Memory B cell (primary cell): ENCODE results near the gene CD48.
"Not testable (repeated sequence)": the region's sequence is repeated elsewhere in the genome, so short reads cannot be mapped to it uniquely, and the experiment has no call there.

Experiments
- ATAC-seq: fragments of 150-1000 bp; cut with Tn5 transposase; 2 replicates; pipeline ENCODE4 v1.10.0; 2021; ENCODE audit warnings: low read depth, mild to moderate bottlenecking, moderate library complexity
- DNase-seq, 2 donors: peaks; one replicate each; pipeline ENCODE4 v3.0.0; 2022; ENCODE audit warnings: low spot score in 2 of 2
- H3K27ac Mint-ChIP-seq: one replicate; pipeline ENCODE4 v1.8.0; 2022; ENCODE audit warnings: mild to moderate bottlenecking, moderate library complexity, mixed read lengths
- H3K27me3 Mint-ChIP-seq: one replicate; pipeline ENCODE4 v1.8.0; 2022; ENCODE audit warnings: mixed read lengths
- H3K36me3 Mint-ChIP-seq: one replicate; pipeline ENCODE4 v1.8.0; 2022; ENCODE audit warnings: mild to moderate bottlenecking, mixed read lengths
- H3K4me1 Mint-ChIP-seq: one replicate; pipeline ENCODE4 v1.8.0; 2022; ENCODE audit warnings: mixed read lengths
- H3K4me3 Mint-ChIP-seq: one replicate; pipeline ENCODE4 v1.8.0; 2022; ENCODE audit warnings: mild to moderate bottlenecking, moderate library complexity, mixed read lengths
- H3K9me3 Mint-ChIP-seq: one replicate; pipeline ENCODE4 v1.8.0; 2022; ENCODE audit warnings: mixed read lengths

The CD48 gene

DNA sequence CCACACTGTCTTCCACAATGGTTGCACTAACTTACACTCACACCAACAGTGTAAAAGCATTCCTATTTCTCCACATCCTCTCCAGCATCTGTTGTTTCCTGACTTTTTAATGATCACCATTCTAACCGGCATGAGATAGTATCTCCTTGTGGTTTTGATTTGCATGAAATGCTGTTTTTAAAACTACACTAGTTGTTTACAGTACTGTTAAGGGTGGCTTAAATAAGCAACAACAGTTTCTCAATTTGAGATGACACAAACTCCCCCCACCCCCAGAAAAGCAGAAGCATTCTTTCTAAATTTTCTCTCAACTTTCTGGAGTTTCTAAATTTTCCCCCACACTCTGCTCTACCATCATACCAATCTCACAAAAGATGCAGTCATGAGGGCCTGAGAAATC lies 20.4 kb upstream of the CD48 start:
- H3K27me3 Mint-ChIP-seq: no peaks in the 10 kb centered on the region
- peak overlapping the region; percentile 90 for H3K27ac Mint-ChIP-seq
- H3K9me3 Mint-ChIP-seq: peaks cover 7% of the 10 kb centered on the region
- no peak overlapping the region for H3K4me3 Mint-ChIP-seq
- DNase-seq: no peak
- peaks cover 23% of the 10 kb centered on the region for H3K4me1 Mint-ChIP-seq
- peaks cover 7% of the 10 kb centered on the region for H3K36me3 Mint-ChIP-seq
- ATAC-seq: no peak

GRCh38 chr1:160731564-160731963 lies 19.9 kb upstream of the CD48 start:
- not testable (repeated sequence) for H3K9me3 Mint-ChIP-seq, H3K27me3 Mint-ChIP-seq, ATAC-seq, H3K4me3 Mint-ChIP-seq, DNase-seq, H3K27ac Mint-ChIP-seq, H3K36me3 Mint-ChIP-seq
- H3K4me1 Mint-ChIP-seq: peaks cover 23% of the 10 kb centered on the region

DNA sequence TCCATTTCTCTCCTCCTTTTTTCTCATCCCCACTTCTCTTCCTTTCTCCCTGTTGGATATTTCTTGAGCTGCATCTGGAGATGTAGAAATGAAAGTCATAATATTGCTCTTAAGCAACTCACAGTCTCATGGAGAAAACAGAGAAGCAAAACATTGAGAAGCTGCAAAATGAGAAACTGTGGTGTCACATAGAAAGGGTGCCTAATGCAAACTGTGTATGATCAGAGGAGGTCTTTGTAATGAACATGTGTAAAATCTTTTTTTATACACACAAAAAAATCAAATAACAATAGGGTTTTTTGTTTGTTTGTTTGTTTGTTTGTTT lies 15.7 kb upstream of the CD48 start:
- ATAC-seq: no peak
- H3K27ac Mint-ChIP-seq: no peak overlapping the region
- peaks cover 7% of the 10 kb centered on the region for H3K4me1 Mint-ChIP-seq
- DNase-seq: no peak
- H3K9me3 Mint-ChIP-seq: no peaks in the 10 kb centered on the region
- no peak overlapping the region for H3K4me3 Mint-ChIP-seq
- H3K27me3 Mint-ChIP-seq: no peaks in the 10 kb centered on the region
- peaks cover 2% of the 10 kb centered on the region for H3K36me3 Mint-ChIP-seq

DNA sequence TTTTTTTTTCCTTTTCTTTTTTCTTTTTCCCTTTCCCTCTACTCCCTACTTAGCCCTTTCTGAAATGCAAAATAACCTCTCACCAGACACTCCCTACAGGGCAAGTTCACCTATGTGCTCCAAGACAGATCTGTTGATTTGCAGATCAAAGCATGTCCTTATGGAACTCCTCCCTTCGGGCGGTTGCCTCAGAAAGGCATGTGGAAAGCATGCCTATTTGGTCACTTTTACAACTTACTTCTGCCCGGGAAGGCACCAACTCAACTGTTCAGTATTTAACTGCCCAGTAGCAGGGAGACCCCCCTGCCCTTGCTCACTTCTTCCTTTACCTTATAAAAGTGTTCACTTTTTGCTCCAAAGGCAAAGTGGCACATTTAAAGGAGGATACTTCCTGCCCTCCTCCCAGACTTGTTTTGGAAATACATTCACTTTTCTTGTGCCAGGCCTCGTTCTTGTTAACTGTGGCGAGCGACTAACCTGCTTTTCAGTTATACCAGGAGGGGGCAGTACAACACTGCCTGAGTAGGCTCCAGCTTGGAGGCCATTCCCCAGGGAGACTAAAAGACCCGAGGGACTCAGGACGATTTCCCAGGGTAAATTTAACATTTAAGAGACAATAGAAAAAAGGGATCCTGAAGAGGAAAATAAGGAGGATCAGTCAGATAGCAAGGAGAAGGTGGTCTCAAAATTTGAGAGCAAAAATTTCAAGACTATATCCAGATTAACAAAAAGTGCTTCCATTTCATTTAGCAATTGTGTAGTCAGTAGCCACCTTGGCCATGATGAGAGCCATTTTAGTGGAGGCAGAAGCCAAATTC lies 15.1 kb upstream of the CD48 start:
- Mint-ChIP-seq H3K9me3 (no peaks in the 10 kb centered on the region), H3K27ac (no peak overlapping the region), H3K4me1 (peaks cover 6% of the 10 kb centered on the region), H3K36me3 (peaks cover 2% of the 10 kb centered on the region), H3K27me3 (no peaks in the 10 kb centered on the region), H3K4me3 (no peak overlapping the region)
- ATAC-seq: peak; percentile 93
- DNase-seq: peak; percentile 63 to 79

- no peak overlapping the region for H3K27ac Mint-ChIP-seq
- H3K36me3 Mint-ChIP-seq: no peaks in the 10 kb centered on the region
- ATAC-seq: no peak
- H3K4me1 Mint-ChIP-seq: peaks cover 6% of the 10 kb centered on the region
- no peak overlapping the region for H3K4me3 Mint-ChIP-seq
- no peak for DNase-seq
- H3K9me3 Mint-ChIP-seq: no peaks in the 10 kb centered on the region
- no peaks in the 10 kb centered on the region for H3K27me3 Mint-ChIP-seq
Observed at GRCh38 chr1:160726114-160726497, 14.5 kb upstream of the CD48 start.

GRCh38 chr1:160724465-160725242 lies 13.0 kb upstream of the CD48 start:
- H3K27me3 Mint-ChIP-seq: no peaks in the 10 kb centered on the region
- no peak overlapping the region for H3K4me3 Mint-ChIP-seq
- no peak for DNase-seq
- no peak for ATAC-seq
- no peak overlapping the region for H3K27ac Mint-ChIP-seq
- no peaks in the 10 kb centered on the region for H3K36me3 Mint-ChIP-seq
- H3K9me3 Mint-ChIP-seq: no peaks in the 10 kb centered on the region
- H3K4me1 Mint-ChIP-seq: peaks cover 6% of the 10 kb centered on the region

GRCh38 chr1:160723332-160723731 lies 11.7 kb upstream of the CD48 start:
- peaks cover 6% of the 10 kb centered on the region for H3K4me1 Mint-ChIP-seq
- no peaks in the 10 kb centered on the region for H3K36me3 Mint-ChIP-seq
- H3K27ac Mint-ChIP-seq: no peak overlapping the region
- DNase-seq: no peak
- H3K27me3 Mint-ChIP-seq: no peaks in the 10 kb centered on the region
- no peak overlapping the region for H3K4me3 Mint-ChIP-seq
- no peak for ATAC-seq
- no peaks in the 10 kb centered on the region for H3K9me3 Mint-ChIP-seq

- Mint-ChIP-seq H3K4me1 (peaks cover 6% of the 10 kb centered on the region), H3K27ac (peak overlapping the region; percentile 3), H3K27me3 (no peaks in the 10 kb centered on the region), H3K4me3 (no peak overlapping the region), H3K9me3 (no peaks in the 10 kb centered on the region), H3K36me3 (no peaks in the 10 kb centered on the region)
- DNase-seq (no peak), ATAC-seq (no peak)
Observed at GRCh38 chr1:160722726-160723125, 11.1 kb upstream of the CD48 start.

DNA sequence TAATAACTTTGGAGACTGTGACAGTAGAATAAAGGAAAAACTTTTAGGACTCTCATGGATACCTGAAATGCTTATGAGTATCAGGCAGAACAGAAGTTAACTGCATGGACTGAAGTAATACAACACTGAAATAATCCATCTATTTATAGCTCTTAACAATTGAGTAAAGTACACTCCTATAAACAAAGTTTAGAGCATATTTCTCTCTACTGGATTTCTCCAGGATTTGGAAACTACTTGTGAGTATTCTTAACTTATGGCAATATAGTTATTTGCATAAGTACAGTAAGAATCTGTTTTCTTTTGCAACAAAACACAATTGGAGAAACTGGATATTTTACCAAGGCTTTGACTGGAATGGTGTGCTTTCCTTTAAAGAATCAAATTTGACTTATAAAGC lies 9.9 kb upstream of the CD48 start:
- no peak for ATAC-seq
- Mint-ChIP-seq H3K36me3 (no peaks in the 10 kb centered on the region), H3K4me1 (peaks cover 6% of the 10 kb centered on the region), H3K27me3 (no peaks in the 10 kb centered on the region), H3K4me3 (no peak overlapping the region), H3K27ac (no peak overlapping the region), H3K9me3 (no peaks in the 10 kb centered on the region)
- DNase-seq: no peak

GRCh38 chr1:160720356-160721085 lies 8.9 kb upstream of the CD48 start:
- DNase-seq (no peak), ATAC-seq (no peak)
- H3K4me3 Mint-ChIP-seq: no peak overlapping the region
- no peaks in the 10 kb centered on the region for H3K36me3 Mint-ChIP-seq
- no peak overlapping the region for H3K27ac Mint-ChIP-seq
- no peaks in the 10 kb centered on the region for H3K27me3 Mint-ChIP-seq
- peaks cover 6% of the 10 kb centered on the region for H3K4me1 Mint-ChIP-seq
- H3K9me3 Mint-ChIP-seq: no peaks in the 10 kb centered on the region

DNA sequence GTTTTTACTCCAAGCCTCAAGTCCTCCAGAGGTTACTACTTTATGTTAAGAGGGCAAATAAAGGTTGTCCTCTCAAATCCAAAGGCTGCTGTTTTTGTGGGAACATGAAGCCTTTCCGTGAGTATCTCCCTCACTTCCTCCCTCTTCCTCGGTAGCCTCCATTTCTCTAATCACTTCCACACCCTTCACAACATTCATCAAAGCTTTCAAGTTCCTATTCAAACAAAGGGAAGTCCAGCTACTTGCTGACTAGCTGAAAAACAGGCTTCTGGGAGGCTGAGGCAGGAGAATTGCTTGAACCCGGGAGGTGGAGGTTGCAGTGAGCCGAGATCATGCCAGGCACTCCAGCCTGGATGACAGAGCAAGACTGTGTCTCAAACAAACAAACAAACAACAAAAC lies 6.6 kb upstream of the CD48 start:
- no peak overlapping the region for H3K4me3 Mint-ChIP-seq
- no peaks in the 10 kb centered on the region for H3K27me3 Mint-ChIP-seq
- no peaks in the 10 kb centered on the region for H3K9me3 Mint-ChIP-seq
- peaks cover 11% of the 10 kb centered on the region for H3K4me1 Mint-ChIP-seq
- H3K36me3 Mint-ChIP-seq: no peaks in the 10 kb centered on the region
- DNase-seq (no peak), ATAC-seq (no peak)
- no peak overlapping the region for H3K27ac Mint-ChIP-seq

GRCh38 chr1:160717306-160717705 lies 5.7 kb upstream of the CD48 start:
- DNase-seq (no peak), ATAC-seq (no peak)
- Mint-ChIP-seq H3K27me3 (no peaks in the 10 kb centered on the region), H3K4me3 (no peak overlapping the region), H3K27ac (no peak overlapping the region), H3K4me1 (peaks cover 11% of the 10 kb centered on the region), H3K36me3 (no peaks in the 10 kb centered on the region), H3K9me3 (no peaks in the 10 kb centered on the region)

DNA sequence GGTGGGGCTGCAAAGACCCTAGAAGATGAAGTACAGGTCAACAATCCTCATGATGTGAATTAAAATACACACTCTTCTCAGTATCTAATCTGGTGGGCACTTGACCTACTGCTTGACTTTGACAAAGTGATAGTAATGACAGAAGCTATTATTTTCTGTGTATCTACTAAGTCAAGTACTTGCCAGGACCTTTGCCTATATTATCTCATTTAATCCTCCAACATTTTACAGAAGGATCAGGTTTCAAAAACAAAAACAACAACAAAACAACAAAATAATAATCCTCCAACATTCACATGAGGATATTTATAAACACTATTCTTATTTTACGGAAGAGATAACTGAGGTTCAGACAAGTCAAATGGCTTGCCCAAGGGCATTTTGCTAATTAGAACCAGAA lies 4.4 kb upstream of the CD48 start:
- Mint-ChIP-seq H3K4me1 (peaks cover 15% of the 10 kb centered on the region), H3K36me3 (no peaks in the 10 kb centered on the region), H3K27ac (no peak overlapping the region), H3K27me3 (no peaks in the 10 kb centered on the region), H3K9me3 (no peaks in the 10 kb centered on the region), H3K4me3 (no peak overlapping the region)
- ATAC-seq (no peak), DNase-seq (no peak)

DNA sequence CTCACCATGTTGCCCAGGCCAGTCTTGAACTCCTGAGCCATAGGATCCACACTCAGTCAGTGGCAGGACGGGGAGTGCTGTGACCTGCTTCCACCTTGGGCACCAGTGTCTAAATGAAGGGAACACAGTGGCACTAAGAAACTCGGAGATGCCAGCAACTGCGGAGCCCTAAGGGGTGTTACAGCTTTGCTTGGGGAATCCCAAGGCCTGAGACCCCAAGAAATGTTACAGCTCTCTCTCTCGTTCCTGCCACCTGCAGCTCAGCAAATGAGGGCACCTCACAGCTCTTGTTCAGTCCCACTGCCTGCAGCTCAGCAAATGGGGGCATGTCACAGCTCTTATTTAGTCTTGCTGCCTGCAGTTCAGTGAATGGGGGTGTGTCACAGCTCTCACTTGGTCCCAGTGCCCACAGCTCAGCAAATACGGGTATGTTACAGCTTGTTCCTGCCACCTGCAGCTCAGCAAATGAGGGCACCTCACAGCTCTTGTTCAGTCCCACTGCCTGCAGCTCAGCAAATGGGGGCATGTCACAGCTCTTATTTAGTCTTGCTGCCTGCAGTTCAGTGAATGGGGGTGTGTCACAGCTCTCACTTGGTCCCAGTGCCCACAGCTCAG lies 2.5 kb upstream of the CD48 start:
- H3K27ac Mint-ChIP-seq, H3K4me3 Mint-ChIP-seq, H3K36me3 Mint-ChIP-seq, H3K9me3 Mint-ChIP-seq, H3K27me3 Mint-ChIP-seq, DNase-seq: not testable (repeated sequence)
- peak; percentile 9 for ATAC-seq
- peaks cover 16% of the 10 kb centered on the region for H3K4me1 Mint-ChIP-seq
